GM13976 (cell line): ENCODE results near the gene ZMIZ1.
"Not testable (repeated sequence)": the region's sequence is repeated elsewhere in the genome, so short reads cannot be mapped to it uniquely, and the experiment has no call there.

Source experiments
- DNase-seq: peaks from one replicate; pipeline ENCODE4 v3.0.0; 2012; ENCODE audit warnings: low spot score
- CTCF ChIP-seq: IDR thresholded peaks from 2 replicates; pipeline ENCODE4 v1.5.1; 2012; ENCODE audit warnings: borderline replicate concordance, mild to moderate bottlenecking; ENCODE audit not compliant: insufficient read depth; ENCODE audit errors: extremely low read depth, missing control alignments, control extremely low read depth
- in situ Hi-C: fragments of 300-500 bp; cut with MboI; formaldehyde crosslinking; loops from one replicate; pipeline ENCODE4 v1.12.0; 2022; ENCODE audit warnings: low sequenced_read_pairs, mixed read lengths, inconsistent platforms; ENCODE audit not compliant: unreplicated experiment

ZMIZ1 gene

DNA sequence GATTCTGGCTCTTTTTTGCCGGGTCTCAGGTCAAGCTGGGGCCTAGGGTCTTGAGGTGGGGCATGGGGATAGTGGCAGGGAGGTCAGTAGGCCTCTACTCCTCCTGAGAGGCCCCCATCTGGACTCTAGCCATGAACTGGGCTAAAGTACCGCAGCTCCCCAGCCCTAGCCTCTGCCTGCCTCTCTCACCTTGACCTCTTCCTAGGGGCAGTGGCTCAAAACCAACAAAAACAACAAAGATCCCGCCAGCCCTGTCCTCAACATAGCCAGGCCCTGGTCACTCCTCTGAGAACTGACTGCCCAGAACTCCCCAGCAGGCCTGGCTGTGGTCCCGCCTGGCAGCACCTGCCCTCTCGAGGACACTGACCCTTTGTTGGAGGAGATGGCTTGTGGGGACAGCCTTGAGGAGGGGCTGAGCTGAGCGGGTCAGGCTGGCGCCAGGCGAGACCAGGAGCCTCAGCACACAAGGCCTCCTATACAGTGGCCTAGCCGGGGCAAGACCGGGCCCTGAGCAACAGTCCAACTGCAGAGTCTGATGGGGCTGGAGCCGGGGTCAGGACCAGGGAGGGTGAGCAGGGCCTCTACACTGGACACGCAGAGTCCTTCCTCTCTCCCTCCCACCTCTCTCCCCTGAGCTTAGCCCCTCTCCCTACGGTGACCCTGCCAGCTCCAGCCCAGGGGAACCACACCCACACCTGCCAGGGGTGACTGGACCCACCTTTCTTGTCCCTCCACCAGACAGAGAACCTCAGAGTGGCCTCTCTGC is 266.9 kb downstream of the ZMIZ1 start:
- no peak for DNase-seq
- TF ChIP-seq CTCF = no peak
- in situ Hi-C loops = no loop called here

DNA sequence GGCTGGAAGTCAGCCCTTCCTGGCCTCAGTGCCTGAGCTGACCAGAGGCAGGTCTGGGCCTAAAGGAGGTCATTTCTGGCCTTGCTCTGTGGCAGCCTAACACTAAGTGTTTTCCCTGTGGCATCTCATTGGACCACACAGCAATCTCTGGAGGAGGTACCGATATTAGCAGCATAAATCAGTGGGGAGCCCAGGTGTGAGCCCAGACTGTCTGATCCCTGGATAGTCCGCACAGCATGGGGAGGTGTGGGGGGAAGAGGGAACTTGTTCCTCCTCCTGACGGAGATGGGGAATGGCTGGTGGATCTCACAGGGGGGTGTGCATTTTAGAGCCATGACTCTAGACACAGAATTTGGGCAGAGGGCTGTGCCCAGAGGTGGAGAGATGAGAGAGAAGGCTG is 267.5 kb downstream of the ZMIZ1 start:
- no peak for DNase-seq
- no peak for TF ChIP-seq CTCF
- in situ Hi-C loops = no loop called here

GRCh38 chr10:79336739-79337138 is 268.0 kb downstream of the ZMIZ1 start:
- in situ Hi-C loops = no loop called here
- no peak for DNase-seq
- TF ChIP-seq CTCF = no peak

GRCh38 chr10:79337783-79338469 is 269.2 kb downstream of the ZMIZ1 start:
- in situ Hi-C loops = not testable (repeated sequence)

DNA sequence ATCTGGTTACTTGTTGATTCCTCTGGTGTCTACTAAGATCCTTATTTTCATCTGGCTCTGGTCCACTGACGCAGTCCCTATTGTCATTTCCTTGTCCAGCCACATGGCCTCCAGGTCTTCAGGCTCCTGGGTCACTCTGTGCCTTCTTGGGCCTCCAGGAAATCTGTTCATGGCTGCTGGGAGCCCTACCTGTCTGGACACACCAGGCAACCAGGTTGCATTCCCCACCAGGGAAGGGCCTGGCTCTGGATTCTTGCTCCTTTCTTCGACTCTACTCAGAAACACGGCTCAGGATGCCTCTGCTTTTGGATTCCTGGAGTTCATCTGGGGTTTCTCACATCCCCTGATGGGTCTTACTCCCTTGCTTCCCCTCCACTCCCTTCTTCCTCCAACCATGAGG is 270.5 kb downstream of the ZMIZ1 start:
- in situ Hi-C loops = no loop called here

More at GRCh38 chr10:79337783-79338469, 269.2 kb downstream of the ZMIZ1 start:
- DNase-seq = not testable (repeated sequence)

GRCh38 chr10:79340646-79341244 is 272.0 kb downstream of the ZMIZ1 start:
- in situ Hi-C loops = no loop called here
- TF ChIP-seq CTCF = no peak
- DNase-seq = no peak

More for the DNA sequence above, 270.5 kb downstream of the ZMIZ1 start:
- no peak for TF ChIP-seq CTCF
- no peak for DNase-seq

GRCh38 chr10:79342295-79342761 is 273.6 kb downstream of the ZMIZ1 start:
- no peak for TF ChIP-seq CTCF
- in situ Hi-C loops = no loop called here
- no peak for DNase-seq
